DOHH2 (cell line): ENCODE data around the gene TMEM203.
A peak's percentile ranks its signal among the peaks of the same experiment; 100 is the strongest.

Source experiments
- H3F3A ChIP-seq: fragments of 200-600 bp; sonication (generic), shearing (Covaris generic); 2 replicates; pipeline ENCODE4 v1.6.0; 2016; ENCODE audit warnings: antibody characterized with exemption, mild to moderate bottlenecking; ENCODE audit not compliant: control insufficient read depth, insufficient read depth
- H3K27ac ChIP-seq: fragments of 200-600 bp; sonication (generic); 2 replicates; pipeline ENCODE4 v1.5.1; 2014; ENCODE audit warnings: low read depth, mild to moderate bottlenecking, low read length, moderate library complexity
- H3K27me3 ChIP-seq: fragments of 200-600 bp; sonication (generic); 2 replicates; pipeline ENCODE4 v1.6.1; 2014; ENCODE audit warnings: mild to moderate bottlenecking, low read length, mixed read lengths; ENCODE audit not compliant: control insufficient read depth
- H3K36me3 ChIP-seq: fragments of 200-600 bp; sonication (generic); 2 replicates; pipeline ENCODE4 v1.6.1; 2014; ENCODE audit warnings: mild to moderate bottlenecking, low read length, moderate library complexity, mixed read lengths; ENCODE audit not compliant: control insufficient read depth
- H3K4me1 ChIP-seq: fragments of 200-600 bp; sonication (generic); 2 replicates; pipeline ENCODE4 v1.6.1; 2014; ENCODE audit warnings: mild to moderate bottlenecking, low read length, mixed read lengths; ENCODE audit not compliant: control insufficient read depth
- H3K4me2 ChIP-seq: fragments of 200-600 bp; sonication (generic); 2 replicates; pipeline ENCODE4 v1.6.0; 2014; ENCODE audit warnings: mild to moderate bottlenecking, low read length, moderate library complexity
- H3K4me3 ChIP-seq: fragments of 200-600 bp; sonication (generic); 2 replicates; pipeline ENCODE4 v1.5.1; 2014; ENCODE audit warnings: mild to moderate bottlenecking, low read length, mixed read lengths
- H3K79me2 ChIP-seq: fragments of 200-600 bp; sonication (generic); 2 replicates; pipeline ENCODE4 v1.6.1; 2014; ENCODE audit warnings: mild to moderate bottlenecking, low read length, mixed read lengths; ENCODE audit not compliant: control insufficient read depth
- H3K9me2 ChIP-seq: fragments of 200-600 bp; sonication (generic); replicated peaks from 2 replicates; pipeline ENCODE4 v1.6.1; 2014; ENCODE audit warnings: mild to moderate bottlenecking, low read length, mixed read lengths; ENCODE audit not compliant: control insufficient read depth
- H3K9me3 ChIP-seq: fragments of 200-600 bp; sonication (generic); 2 replicates; pipeline ENCODE4 v1.6.1; 2014; ENCODE audit warnings: antibody characterized with exemption, low read length, mixed read lengths; ENCODE audit not compliant: control insufficient read depth, insufficient read depth
- H4K20me1 ChIP-seq: fragments of 200-600 bp; sonication (generic); 2 replicates; pipeline ENCODE4 v1.6.0; 2014; ENCODE audit warnings: low read depth, mild to moderate bottlenecking, antibody characterized with exemption, low read length, moderate library complexity; ENCODE audit not compliant: control insufficient read depth, insufficient read depth
- EZH2phosphoT487 ChIP-seq: fragments of 200-600 bp; sonication (generic); IDR thresholded peaks from 2 replicates; pipeline ENCODE4 v1.6.1; 2017; ENCODE audit warnings: borderline replicate concordance, mild to moderate bottlenecking, antibody characterized with exemption, low read length, moderate library complexity, mixed read lengths
- TF ChIP-seq, protein P1 (sequence below): fragments of 200-600 bp; sonication (generic); IDR thresholded peaks from one replicate; pipeline ENCODE4 v1.5.1; 2014; ENCODE audit warnings: antibody characterized with exemption, mild to moderate bottlenecking, low read depth, low read length; ENCODE audit not compliant: poor library complexity, severe bottlenecking

TMEM203 gene

DNA sequence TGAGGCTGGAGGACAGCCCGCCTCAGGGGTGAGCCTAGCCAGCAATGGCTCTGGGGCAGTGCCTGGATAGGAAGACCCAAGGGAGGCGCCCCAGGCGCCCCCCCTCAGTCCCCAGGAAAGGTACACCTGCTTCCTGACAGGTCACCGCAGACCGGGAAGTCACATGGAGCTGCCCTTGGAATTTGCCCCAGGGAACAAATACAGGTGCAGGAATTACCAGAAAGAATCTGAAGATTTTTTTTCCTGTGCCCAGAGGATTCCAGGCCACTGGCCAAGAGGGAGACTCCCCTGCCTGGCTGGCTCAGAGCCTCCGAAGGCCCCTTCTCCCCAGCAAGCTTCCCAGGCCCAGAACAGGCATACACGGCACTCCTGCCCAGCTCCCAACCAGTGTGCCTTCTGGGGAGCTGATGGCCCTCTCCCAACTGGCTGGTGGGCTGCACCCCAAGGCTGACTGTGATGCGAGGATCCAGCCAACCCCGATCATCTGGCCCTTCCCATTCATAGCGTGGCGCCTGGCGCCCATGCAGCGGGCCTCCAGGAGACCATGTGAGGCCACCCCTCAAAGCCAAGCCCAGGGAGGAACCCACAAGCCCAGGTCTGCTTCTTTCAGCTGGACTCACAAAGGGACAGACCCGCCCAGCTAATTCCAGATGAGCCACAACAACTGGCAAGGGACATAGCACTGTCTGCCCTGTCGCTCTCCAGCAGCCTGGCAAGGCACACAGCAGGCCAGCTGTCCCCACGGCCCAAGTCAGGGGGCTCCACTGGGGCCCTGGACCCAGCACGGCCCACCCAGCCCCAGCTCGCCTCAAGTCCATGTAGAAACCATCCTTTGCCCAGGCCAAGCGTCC is 7.2 kb downstream of the TMEM203 start:
- Histone ChIP-seq H3K9me3 (no peaks in the 10 kb centered on the region), H4K20me1 (peaks cover 3% of the 10 kb centered on the region; the same call in 1 of the 2 replicates), H3F3A (peaks cover 6% of the 10 kb centered on the region), H3K79me2 (peaks cover 45% of the 10 kb centered on the region), H3K4me1 (peaks cover 43% of the 10 kb centered on the region), H3K27me3 (no peaks in the 10 kb centered on the region), H3K4me3 (no peak overlapping the region), H3K4me2 (peak overlapping the region; percentile 40), H3K27ac (no peak overlapping the region), H3K9me2 (no peaks in the 10 kb centered on the region), H3K36me3 (no peaks in the 10 kb centered on the region)
- TF ChIP-seq, protein P1, sequence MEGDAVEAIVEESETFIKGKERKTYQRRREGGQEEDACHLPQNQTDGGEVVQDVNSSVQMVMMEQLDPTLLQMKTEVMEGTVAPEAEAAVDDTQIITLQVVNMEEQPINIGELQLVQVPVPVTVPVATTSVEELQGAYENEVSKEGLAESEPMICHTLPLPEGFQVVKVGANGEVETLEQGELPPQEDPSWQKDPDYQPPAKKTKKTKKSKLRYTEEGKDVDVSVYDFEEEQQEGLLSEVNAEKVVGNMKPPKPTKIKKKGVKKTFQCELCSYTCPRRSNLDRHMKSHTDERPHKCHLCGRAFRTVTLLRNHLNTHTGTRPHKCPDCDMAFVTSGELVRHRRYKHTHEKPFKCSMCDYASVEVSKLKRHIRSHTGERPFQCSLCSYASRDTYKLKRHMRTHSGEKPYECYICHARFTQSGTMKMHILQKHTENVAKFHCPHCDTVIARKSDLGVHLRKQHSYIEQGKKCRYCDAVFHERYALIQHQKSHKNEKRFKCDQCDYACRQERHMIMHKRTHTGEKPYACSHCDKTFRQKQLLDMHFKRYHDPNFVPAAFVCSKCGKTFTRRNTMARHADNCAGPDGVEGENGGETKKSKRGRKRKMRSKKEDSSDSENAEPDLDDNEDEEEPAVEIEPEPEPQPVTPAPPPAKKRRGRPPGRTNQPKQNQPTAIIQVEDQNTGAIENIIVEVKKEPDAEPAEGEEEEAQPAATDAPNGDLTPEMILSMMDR, result no peak
- TF ChIP-seq EZH2phosphoT487, result no peak

DNA sequence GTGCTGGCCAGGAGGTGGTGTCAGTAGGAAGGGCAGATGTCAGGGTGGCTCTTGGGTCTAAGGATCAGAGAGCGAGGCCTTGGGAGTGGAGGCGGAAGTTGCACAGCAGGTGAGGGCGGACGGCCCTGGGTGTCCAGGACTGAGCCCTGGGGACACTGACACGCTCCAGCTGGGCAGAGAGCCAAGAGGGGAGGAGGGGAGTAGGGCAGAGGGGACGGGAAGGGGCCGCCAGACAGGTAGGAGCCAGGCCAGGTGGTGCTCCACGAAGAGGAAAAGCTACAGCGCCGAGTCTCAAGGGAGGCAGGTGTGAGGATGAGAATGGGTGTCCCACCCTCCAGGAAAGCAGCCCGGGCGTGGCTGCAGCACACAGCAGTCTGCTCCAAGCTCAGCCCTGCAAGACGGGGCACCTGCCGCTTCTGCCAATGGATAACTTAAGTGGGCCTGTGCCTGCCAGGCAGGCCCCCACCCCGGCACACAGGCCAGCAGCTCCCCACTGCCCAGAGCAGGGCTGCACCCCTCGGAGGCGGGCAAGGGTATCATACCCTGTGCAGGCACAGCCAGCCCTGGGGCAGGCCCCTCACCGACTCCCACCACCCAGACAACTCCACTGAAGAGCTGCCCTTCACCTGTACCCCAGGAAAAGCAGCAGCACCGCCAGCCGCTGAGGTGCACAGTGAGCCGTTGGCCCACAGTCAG is 9.8 kb downstream of the TMEM203 start:
- Histone ChIP-seq H3K4me3 (no peak overlapping the region), H3K4me1 (peaks cover 20% of the 10 kb centered on the region), H3K27ac (no peak overlapping the region), H3K9me2 (no peaks in the 10 kb centered on the region), H3K27me3 (no peaks in the 10 kb centered on the region), H3F3A (no peaks in the 10 kb centered on the region), H3K36me3 (peaks cover 15% of the 10 kb centered on the region), H3K4me2 (no peak overlapping the region), H3K79me2 (peaks cover 24% of the 10 kb centered on the region), H4K20me1 (peaks cover 3% of the 10 kb centered on the region; the same call in 1 of the 2 replicates), H3K9me3 (no peaks in the 10 kb centered on the region)
- no peak for TF ChIP-seq EZH2phosphoT487
- TF ChIP-seq, protein P1, result no peak

DNA sequence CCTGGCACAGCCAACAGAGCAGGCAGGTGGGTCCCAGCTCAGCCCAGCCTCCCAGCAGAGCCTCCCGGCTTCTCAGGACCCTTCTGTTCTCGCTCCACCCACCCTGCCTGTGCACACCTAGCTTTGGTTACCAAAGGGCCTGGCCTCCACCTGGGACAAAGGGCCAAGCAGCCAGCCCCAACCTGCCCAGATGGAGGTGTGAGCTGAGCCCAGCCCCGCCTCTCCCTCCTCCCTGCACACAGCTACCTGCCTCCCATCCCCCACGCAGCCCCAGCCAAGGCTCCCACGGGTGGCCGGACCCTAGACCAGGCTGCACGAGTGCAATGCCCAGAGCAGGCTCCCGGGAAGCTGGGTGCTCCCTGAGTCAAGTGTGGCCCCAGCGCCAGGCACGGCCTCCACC is 10.5 kb downstream of the TMEM203 start:
- TF ChIP-seq, protein P1, result no peak
- TF ChIP-seq EZH2phosphoT487, result no peak
- Histone ChIP-seq H3K79me2 (peaks cover 31% of the 10 kb centered on the region), H3K9me2 (no peaks in the 10 kb centered on the region), H3K27ac (no peak overlapping the region), H3F3A (no peaks in the 10 kb centered on the region), H3K36me3 (peaks cover 23% of the 10 kb centered on the region), H3K4me1 (peaks cover 27% of the 10 kb centered on the region), H3K27me3 (no peaks in the 10 kb centered on the region), H3K9me3 (no peaks in the 10 kb centered on the region), H3K4me2 (no peak overlapping the region), H4K20me1 (peaks cover 3% of the 10 kb centered on the region; the same call in 1 of the 2 replicates), H3K4me3 (no peak overlapping the region)
